ENCODE measurements around the gene TRPC4.

Gene TRPC4

DNA sequence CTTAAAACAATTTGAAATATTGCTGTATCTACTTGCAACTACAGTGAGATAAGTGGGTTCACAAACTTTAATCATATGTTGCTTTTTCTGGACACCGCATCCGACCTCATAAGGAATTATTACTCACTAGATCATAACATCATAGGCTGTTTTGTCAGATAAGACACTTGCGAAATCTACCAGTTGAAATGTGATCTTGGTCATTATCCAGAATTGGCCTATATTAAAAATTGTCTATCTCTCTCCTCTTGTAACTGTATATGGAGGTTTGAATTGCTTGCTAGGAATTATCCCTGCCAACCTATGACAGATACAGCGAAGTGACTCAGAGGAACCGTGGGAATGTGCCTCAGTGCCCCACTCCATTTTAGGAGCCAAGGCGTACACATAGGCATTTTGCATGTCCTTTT is 154.0 kb downstream of the TRPC4 start:
- DNase-seq: no peak

DNA sequence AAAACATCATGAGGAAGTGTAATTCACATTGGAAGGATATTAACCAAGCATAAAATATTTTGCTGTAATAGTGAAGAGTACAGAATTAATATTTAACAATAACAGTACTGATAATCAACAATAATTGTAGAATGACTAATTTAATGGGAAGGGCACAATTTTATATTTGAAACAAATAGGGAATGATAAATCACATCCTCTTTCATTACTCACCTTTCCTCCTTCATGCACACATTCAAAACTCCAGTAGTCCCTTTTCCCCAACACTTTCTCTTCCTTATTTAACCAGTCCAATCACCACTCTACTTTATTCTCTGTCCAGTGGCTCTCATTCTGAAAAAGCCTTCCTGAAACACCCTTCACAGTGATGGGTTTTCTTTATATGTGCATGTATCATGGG is 160.3 kb downstream of the TRPC4 start:
- no peak for DNase-seq

DNA sequence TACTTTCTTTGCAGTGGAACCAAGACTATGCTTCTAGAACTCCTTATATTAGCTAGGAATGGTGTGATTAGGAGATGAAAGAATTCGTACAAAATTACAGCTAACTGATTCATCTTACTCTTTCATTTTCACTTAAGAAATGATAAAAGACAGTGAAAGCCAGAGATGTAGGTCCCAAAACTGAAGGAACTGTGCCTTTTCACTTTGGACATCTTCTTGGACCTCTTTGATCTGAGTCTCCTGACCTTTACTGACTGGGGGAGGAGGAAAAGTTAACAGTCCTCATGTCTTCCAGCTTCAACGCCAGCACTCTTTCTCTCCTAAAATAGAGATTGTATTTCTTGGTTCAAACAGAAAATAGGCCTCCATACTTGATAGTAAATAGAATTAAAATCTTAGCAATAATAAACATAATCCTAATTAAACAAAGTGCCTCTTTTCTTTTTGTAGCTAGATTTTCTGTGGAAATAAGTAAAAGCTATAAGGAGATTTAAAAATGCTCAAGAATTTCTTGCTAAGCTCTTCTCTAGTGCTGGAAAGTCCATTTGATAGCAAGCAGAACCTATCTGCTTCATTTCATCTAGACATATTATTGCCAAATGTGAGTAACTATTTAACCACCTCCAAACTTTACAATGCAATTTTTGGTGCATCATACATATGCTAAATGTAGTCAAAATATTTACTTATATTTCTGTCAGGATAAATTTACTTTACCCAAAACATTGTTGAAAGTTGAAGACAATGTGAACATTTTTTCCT is 161.7 kb downstream of the TRPC4 start:
- no peak for DNase-seq

DNA sequence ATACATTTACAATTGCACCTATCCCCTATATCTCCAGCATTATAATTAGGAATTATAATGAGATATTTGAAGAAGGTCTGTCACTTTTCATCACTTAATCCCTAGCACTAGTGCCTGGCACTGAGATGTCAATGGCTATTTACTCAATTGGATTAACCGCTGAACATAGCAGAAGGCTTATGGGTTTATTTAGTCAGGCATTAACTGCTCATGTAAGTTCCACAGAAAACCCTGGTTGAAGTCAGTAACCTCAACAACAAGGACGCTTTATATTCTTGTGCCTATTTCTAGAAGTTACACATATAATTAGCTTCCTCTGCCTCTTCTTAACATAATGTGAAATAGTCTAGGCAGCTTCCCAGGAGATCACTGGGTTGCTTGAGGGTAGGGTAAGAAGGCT is 163.5 kb downstream of the TRPC4 start:
- no peak for DNase-seq

DNA sequence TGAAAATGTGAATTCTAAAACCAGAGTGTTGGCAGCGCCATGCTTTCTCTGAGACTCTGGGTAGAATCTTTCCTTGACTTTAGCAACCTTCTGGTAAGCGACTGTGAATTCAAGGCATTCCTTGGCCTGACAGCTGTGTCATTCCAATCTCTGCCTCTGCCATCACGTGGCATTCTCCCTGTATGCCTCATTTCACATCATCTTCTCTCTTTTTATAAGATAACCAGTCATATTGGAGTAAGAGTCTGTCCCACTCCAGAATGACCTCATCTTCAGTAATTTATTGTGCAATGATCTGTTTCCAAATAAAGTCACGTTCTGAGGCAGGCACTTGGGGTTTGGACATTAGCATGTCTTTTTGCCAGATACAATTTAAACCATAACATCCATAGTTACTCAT is 167.6 kb downstream of the TRPC4 start:
- DNase-seq: no peak

DNA sequence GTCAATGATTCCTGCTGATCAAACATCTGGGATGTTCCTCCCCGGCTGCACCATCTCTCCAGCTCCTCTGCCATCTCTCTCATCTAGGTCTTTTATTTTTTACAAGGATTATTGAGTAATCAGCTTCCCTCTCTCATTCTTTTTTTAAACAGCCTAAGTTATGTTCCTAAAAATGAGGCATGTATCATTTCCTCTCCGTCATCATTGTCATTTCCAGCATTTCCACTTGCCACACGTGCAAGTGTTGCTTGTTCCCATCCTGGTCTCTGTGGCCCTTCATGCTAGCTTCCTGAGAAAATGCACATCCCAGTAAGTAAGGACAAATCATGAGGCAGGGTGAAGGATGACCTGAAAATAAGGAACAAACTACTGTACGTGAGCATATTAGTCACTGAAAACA is 168.3 kb downstream of the TRPC4 start:
- no peak for DNase-seq

DNA sequence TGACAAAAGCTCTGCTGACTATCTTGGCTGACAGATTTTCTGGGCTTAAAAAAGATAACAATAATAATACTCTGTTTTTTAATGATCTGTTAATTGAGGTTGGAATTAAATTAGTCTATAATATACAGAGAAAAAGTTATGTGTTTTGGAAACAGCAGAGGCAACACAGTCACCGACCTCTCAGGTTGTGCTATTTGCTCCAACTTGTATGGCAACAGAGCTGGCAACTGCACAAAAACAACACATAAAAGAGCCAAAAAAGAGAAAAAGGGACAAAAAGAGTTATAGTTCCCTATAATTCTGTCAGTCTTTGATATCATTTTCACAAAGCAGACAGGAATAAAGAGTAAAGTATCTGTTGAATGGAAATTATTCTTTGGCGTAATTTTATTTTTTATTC is 168.7 kb downstream of the TRPC4 start:
- no peak for DNase-seq

DNA sequence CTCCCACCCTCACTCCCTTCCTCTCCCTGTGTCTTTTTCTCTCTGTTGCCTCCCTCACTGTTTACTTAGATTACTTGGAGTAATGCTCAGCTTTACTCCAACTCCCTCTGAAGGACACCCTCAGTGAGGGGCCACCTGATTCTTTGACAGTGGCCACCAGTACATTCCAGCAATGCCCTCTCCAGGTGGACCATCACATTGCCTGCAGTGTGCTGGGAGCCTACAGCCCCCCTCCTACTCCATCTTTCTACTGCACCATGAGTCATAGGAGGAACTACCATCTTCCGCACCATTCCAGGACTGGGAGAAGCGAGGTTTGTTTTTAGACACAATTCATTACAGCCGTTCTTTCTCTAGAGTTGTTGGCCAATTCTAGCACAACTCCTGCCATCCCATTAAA is 174.4 kb downstream of the TRPC4 start:
- DNase-seq: no peak

DNA sequence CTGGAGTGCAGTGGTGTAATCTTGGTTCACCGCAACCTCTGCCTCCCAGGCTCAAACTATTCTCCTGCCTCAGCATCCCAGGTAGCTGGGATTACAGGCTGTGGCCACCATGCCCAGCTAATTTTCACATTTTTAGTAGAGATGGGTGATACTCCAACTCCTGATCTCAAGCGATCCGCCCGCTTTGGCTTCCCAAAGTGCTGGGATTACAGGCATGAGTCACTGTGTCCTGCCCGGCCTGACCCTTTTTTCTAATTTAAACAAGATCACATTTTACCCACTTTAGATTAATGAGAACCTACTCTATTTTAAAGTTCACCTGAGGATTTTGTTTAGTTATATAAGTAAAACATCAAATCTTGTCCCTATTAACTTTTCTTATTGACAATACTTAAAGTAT is 179.2 kb downstream of the TRPC4 start:
- DNase-seq: no peak

DNA sequence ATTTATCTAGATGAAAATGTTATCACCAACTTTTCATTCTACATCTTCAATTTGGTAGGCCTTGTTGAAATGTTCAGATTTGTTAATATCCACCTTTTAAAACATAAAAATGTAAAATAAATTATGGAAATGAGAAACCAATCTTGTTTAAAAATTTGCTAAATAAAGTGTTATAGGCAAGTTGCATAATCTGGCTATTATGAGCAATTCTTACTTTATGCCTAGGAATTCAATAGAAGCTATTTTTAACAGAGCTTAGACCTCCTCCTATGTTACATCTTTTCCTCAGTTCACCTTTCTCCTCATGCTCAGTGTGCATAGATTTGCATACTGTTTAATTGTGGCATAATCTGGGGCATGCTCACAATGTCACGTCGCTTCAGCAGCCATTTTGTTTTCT is 183.1 kb downstream of the TRPC4 start:
- DNase-seq: no peak

DNA sequence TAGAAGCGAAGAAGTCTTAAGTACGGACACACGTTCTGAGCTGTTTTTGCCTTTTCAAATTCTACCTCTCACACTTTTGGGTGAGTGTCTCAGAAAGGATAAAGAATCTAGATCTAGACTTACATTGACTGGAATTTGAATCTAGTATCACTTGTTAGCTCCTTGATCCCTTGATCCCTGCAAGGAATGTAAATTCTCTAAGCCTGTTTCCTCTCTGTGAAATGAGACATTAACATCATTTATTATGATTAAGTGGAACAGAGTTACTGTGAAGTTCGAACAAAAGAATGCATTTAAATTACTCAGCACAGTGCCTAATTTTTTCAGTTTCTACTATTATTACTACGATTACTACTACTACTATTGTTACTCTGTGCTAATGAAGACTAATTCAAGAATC is 184.4 kb downstream of the TRPC4 start:
- DNase-seq: no peak

DNA sequence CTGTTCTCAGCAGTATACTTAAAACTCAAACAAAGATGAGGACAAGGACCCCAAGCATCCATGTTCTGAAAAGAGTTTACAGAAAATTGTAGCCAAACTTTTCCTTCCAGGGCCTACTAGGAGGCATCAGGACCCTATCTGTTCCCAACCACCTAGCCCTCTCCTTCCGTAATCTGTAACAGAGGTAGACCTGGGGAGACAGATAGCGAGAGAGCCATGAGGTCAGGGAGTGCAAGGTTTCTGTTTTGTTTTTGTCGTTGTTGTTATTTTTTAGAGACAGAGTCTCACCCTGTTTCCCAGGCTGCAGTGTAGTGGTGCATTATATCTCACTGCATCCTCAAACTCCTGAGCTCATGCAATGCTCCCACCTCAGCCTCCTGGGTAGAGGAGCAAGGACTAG is 187.1 kb downstream of the TRPC4 start:
- DNase-seq: no peak

DNA sequence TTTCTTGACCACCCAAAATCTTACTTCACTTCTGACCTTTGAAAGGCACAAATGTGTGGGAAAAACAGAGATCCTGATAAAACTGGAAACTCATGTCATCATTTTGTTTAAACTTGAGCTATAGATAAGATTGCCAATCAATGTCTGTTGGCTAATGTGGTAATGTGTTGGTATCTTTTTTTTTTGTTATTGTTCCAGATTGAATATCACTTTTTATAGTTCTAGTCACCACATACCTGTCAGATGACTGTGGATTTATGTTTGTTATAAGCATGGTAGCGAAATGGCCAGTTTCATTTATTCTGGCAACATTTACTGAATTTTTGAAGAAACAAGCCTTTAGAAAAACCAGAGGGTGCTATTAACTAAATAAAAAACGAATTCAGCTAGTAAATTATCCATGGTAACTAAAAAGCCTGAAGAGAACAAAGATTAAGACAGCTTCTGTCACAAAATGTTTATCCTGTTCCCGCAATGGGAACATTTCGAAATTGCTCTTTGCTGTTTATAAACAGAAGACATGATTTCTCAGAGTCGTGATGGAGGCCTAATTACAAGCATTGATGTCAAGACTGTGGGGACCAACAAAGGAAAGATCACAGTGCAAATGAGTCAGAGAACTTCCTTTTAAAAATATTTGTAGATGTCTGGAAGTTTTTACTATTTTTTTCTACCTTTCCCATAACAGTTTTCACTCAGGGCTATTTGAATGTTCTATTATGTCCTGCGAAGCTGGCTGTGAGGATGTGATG is 188.1 kb downstream of the TRPC4 start:
- DNase-seq: no peak

DNA sequence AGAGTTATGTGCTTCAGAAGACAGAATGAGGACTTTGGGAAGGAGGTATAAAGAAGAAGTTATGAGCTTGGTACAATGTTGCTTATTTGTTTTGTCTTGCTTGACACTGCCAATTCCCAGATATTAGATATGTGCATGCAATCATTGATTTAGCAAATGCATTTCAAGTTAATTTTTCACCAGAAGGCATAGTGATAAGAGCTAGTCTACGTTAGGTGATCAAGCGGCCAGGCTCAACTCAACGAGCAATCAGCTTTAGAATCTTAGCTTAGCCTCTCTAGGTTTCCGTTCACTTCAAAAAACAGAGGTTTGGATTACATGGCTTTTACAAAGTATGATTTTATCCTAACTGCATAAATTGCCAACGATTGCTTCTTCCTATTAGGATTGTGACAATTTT is 189.4 kb downstream of the TRPC4 start:
- no peak for DNase-seq

DNA sequence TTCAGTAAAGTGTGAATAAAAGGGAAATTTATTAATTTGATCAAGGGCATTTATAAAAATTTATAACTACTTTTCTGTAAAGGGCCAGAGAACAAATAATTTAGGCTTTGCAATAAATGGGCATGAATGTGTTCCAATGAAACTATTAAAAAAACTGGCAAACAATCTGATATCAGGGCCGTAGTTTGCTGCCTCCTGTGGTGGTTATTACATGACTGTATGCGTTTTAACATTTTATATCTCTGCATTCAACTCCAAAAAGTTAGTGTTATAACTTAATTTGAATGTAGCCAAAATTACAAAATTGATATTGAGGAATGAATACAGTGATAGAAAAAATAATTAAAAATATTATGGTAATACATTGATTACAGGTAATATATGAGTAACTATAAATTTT is 190.5 kb downstream of the TRPC4 start:
- DNase-seq: no peak

DNA sequence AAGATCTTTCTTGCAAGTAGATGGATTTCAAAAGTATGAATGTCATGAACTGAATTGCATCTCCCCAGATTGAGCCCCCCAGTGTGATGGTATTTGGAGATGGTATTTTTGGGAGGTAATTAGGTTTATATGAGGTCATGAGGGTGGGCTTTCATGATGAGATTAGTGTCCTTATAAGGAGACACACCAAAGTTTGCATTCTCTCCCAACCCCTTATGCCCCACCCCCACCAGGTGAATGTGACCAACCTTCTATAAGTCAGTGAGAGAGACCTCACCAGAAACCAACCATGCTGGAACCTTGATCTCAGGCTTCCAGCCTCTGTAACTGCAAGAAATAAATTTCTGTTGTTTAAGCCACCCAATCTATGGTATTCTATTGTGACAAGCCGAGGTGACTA is 199.7 kb downstream of the TRPC4 start:
- DNase-seq: no peak

DNA sequence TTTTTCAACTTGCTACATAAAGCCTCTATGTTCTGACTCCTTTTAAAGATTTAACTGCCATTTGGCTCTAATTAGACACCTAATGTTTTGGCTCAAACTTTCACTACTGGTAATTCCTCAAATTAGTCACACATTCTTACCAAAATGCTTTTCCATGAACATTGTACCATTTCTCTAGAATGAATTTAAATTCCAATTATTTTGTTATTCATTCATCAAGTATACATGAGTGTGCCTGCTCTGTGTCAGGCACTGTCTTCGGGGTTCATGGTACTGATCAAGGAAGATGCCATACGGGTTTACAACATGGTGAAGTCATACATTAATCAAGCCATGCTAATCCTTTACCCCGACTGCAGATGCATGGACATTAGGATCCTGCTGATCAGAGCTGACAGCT is 201.9 kb downstream of the TRPC4 start:
- DNase-seq: no peak

DNA sequence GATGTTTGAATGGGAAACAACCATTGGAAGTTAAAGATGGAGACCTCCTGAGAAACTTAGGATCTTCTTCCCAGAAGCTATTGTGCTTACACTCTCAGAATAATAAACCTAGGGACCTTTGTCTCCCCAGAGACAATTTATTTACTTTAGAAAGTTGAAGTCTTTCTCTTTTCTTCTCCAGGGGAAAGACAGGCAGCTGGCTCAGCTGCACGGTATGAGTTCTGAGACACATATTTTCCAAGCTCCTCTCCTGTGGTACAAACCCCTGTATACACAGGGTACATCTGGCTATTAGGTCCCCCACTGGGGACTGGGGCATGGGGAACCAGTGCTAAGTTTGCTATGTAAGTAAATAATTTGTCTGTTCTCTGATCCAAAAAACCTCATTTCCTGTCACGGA is 203.5 kb downstream of the TRPC4 start:
- no peak for DNase-seq

DNA sequence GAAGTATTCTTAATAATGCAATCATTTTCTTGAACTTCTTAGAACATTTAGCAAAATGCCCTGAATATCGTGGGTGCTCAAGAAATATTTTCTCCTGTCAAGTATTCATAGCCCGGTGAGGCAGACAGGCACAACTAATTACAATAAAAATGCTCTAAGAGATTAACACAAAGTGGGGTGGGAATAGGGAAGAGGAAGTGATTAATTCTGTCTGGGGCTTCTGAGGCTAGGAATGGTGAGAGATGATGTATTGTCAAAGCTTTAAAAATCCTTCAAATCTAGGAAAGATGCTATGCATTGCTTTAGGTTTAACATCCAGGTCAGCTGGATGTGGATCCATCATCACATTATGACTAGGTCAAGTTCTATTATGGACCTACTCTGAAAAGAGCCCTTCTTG is 204.2 kb downstream of the TRPC4 start:
- no peak for DNase-seq

DNA sequence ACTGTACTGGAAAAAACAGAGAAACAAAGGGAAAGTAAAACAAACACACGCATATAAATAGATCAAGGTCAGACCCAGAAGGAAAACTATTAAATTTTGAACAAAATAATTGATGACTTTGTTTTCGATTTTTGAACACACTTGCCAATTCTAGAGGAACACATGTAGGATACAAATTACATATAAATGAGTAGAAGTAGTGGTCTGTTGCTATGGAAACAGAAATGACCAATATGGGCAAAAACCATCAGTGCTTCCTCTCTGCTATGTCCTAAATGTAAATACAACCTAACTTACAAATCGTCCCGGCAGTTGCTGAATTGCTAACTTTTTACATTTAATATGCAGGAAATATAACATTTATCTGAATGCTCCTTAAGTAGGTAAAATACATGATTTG is 205.8 kb downstream of the TRPC4 start:
- DNase-seq: no peak

DNA sequence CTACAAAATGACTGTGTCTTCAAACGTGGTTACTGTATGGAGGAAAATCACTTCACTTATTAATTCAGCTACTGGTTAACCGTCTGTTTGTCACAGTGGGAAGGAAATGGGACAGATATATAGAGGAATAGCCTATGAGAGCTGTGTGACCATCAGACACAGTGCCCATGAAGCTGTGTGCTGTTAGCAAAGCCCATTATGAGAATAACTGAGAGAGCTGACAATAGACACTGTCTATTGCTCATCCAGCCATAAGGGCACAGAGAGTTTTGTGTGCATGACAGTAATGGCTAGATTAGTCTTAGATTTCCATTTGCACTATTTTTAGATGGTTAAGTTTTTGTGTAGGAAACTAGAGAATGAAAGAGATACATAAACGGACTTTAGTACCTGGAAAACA is 206.9 kb downstream of the TRPC4 start:
- DNase-seq: no peak

DNA sequence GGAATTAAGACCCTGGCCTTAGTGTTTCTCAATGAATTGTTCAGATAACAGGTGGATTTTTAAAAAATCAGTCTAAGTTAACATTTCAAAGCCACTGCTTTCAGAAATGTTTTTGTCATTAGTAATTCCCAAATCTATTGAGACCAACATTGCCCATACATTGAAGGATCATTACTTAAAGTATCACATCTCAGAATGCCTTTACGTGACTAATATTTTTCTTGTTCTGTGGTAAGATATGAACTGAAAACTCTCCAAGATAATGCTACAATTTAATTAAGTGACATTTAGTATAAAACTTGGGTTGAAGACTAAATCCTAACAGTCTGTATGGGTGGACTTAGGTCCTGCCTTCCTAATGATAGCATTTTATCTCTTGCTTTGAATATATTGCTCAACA is 211.6 kb downstream of the TRPC4 start:
- DNase-seq: no peak

DNA sequence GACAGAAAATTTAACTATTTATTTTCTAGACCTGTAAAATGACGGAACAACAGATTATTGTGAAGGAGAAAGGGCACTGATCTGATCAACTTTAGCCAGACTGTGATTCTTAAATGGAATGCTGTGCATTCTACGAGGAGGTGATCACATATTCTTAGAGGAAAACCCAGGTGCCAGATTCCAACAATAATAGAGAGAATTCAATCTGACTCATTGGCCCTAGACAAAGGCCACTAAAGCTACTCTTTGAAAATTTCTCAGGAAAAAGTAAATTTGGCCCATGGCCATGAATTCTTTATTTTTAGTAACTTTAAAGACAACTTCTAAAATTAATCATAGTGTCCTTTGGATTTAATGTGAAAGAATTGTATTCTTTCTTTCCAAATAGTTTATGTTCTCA is 212.4 kb downstream of the TRPC4 start:
- DNase-seq: no peak

DNA sequence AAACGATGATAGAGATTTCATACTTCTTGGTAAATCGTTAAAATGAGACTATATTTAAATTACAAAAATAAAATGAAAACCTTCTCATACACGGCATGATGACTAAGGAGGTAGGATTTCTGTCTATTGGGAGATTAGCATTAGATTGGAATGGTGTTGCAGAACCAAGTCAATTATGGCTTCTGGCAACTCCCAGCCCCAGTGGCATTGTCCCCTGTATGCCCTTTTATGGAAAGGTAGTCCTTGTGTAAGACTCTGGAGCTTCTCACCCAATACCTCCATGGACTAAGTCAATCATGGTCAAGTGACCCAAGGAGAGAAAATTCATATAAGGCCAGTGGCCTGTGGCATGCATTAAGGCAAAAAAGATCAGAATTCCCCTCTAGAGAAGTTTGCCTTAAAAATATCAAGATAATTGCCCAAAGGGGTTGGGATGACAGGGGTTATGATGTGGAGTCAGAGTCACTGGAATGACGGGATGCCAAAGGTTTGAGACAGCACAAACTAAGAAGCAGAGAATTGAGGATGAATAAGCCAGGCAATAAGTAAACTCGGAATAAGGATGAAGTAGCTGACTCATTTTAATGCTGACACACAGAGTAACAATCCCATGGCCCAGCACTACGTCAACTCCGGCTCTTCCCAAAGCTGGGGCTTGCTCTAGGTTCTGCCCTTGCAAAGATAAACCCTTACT is 213.2 kb downstream of the TRPC4 start:
- no peak for DNase-seq
